DOHH2 (cell line): Measurements from ENCODE around the gene FGF23.

Source experiments
- CTCF ChIP-seq: fragments of 200-600 bp; sonication (generic); IDR thresholded peaks from one replicate; pipeline ENCODE4 v1.5.1; 2014; ENCODE audit warnings: antibody characterized with exemption, mild to moderate bottlenecking, low read depth, low read length; ENCODE audit not compliant: poor library complexity, severe bottlenecking
- EZH2phosphoT487 ChIP-seq: fragments of 200-600 bp; sonication (generic); IDR thresholded peaks from 2 replicates; pipeline ENCODE4 v1.6.1; 2017; ENCODE audit warnings: borderline replicate concordance, mild to moderate bottlenecking, antibody characterized with exemption, low read length, moderate library complexity, mixed read lengths

DNA sequence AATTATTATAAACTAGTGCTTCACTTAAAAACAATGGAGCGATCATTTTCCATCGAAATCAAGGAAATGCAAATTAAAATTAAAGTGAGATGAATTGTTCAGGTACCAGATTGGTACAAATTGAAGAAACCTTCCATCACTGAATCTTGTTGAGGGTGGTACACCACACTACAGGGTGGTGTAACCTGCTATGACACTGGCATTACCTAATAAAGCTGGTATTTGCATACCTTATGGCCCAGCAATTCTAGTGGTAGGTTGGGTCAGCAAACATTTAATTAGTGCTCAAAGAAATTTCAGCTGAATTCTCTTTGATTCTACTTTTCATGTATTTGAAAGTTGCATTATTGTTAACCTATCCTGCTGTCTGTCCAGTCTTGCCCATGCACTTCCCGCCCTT is 49.3 kb downstream of the FGF23 start:
- no peak for TF ChIP-seq CTCF
- TF ChIP-seq EZH2phosphoT487, result no peak
